EL (cell line): ENCODE measurements around the gene PACSIN2.
"Not testable (repeated sequence)": the region's sequence is repeated elsewhere in the genome, so short reads cannot be mapped to it uniquely, and the experiment has no call there.

ENCODE experiments used
- DNase-seq: peaks from one replicate; pipeline ENCODE4 v3.0.0-alpha.2; 2016

Gene PACSIN2

DNA sequence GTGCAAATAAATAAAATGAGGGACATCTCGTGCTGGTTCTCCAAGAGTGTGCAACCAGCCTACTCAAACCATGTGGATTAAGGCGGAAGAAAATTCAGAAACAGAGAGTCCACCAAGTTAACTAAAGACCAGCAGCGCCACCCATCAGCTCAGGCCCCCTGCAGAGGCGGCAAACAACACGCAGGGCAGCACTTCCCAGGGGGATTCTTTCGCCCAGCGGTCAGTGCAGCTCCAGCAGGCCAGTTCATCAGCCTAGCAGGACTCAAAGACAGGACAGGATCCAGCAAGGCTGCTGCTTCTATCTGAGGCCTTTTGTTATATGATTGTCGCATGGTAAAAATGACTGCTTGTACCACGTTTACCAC is 51.7 kb downstream of the PACSIN2 start:
- no peak for DNase-seq

DNA sequence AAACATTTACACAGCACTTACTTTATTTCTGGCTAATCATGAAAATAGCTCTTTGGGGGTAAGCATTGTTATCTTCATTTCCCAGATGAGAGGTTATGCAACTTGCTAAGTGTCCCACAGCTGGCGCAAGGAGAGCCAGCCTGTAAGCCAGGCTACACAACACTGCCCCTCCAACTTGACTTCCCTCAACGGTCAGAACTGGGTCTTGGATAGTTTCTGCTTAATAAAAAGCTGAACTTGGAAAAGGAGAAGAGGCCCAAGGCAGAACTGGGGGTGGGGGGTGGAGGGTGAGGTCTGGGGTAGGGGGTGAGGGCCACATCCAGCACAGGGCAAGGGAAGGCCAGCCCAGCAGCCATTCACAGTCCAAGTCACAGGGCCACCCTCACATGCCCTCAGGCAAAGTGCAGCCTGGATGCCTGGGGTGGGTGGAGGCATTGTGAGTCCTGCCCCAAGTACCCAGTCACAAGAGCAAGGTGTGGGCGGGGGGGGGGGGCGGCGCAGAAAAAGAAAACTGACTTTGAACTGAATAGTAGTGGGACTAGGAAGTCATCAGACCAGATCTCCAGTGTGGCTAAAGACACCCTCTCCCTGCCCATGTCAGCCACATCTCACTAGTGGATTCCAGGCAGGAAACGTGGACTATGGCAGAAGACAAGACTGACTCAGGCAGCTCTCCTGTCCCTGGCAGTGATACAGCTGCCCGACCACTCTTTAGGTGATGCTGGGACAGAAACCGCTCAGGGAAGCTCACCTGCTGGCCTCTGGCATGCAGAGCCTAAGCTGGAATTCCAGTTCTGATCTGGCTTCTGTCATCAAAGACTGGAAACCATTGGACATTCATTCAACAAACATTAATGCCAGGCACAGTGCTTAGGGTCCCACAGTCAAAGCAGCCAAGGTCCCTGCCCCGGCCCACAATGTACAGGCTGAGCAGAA is 52.4 kb downstream of the PACSIN2 start:
- peak; percentile 48 for DNase-seq

DNA sequence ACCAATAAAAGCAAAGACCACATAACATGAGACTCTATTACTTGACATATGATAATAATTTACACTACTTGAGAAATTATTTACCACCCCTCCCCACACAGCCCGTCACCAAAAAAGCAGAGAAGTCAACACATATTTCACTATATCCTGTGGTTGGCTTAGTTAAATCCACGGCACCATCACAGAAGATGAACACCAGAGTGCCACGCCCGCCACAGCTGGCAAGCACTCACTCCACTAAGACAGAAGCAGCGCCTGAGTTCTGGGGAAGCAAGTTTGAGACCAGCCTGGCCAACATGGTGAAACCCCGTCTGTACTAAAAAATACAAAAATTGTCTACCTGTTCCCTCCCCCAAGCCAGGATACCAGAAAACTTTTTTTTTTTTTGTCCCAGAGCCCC is 53.1 kb downstream of the PACSIN2 start:
- no peak for DNase-seq

DNA sequence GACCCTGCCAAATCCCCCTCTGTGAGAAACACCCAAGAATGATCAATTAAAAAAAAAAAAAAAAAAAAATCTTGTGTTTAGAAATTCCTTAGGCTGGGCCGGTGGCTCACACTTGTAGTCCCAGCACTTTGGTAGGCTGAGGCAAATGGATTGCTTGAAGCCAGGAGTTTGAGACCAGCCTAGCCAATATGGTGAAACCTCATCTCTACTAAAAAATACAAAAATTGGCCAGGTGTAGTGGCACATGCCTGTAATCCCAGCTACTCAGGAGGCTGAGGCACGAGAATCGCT is 53.6 kb downstream of the PACSIN2 start:
- DNase-seq = not testable (repeated sequence)

DNA sequence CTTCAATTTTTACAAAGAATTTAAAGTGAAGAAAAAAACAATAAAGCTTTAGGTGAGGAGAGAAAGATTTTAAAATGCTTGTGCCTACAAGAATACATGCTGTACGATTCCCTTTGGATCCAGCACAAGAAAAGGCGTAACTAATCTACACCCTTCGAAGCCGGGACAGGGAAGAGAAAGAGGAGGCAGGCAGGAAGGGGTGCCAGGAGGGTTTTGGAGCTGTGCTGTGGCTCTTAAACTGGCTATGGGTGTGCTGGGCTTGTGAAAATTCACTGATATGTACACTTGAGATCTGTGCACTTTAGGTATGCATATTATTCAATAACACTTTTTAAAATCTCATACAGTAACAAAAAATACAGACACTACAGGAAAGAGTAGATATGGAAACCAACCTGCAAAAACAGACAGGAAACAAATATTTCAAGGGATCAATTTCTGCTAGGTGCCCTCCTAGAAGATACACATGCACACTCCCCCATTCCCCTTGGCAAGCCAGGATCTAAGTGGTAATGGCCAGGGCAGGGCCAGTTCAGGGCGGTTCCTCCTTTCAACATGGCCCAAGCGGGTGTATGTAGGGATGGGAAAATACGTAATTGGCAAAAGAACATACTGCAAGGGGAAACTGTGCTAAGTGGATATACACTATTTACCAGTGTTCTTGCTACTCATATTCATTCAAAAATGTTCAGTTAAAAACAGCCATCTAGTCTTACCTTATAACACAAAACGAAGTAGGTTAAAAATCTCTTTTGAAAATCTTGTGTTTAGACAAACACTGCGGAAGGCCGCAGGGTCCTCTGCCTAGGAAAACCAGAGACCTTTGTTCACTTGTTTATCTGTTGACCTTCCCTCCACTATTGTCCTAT is 54.2 kb downstream of the PACSIN2 start:
- no peak for DNase-seq

DNA sequence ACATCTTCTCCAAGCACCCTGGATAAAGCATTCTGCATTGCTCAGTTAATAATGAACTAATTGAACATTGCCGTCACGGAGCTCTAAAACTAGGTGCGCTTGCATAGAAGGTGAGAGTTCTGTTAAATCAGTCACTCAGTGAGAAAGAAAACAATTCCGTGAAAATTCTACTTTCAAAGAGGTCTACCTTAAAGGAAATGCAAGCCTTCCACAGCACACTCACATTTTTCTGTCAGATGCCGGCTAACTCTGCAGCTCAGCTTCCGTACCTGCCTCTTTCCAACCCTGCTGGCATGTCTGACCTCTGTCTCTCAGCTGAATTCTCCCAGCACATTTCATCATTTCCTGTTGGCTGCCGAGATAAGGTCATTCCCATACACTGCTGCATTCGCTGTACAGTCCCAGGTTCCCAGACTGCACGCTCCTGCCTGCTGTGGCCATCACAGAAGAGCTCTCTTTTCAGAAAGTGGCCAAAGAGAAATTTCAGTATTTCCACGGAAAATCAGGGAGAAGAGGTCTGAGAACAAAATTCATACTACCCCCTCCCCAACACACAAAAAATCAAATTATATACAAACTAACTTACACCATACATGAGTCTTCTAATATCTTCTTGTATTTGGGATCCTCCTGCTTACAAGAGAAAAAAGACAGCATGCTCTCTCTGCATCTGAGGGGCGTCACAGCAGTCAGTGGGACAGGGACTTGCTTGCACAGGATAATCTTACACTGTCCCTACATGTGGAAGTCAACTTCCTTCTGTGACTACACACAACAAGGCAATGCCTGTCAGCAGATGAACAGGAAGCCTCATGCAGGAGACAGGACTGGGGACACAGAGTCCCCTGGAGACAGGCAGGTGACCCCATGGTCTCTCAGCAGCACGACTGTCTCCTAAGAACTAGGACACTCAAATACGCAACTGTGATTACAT is 55.1 kb downstream of the PACSIN2 start:
- DNase-seq = peak; percentile 59

DNA sequence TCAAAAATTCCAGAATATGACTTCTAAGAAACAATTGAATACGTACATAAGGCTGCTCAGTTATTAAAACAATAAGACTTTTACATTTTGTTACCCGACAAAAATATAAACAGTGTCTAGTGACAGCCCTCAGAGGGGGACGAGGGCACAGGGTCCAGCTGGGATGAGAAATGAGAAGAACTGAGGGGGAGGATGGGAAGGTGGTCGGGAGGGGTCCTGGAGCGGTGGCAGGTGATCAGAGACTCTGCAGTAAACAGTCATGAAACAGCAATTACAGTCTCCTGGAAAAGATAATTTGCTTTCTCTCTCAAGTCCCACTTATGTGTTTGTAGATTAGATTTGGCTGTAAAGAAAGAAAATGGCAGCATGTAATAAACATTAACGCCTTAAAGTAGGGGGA is 56.0 kb downstream of the PACSIN2 start:
- DNase-seq = no peak

DNA sequence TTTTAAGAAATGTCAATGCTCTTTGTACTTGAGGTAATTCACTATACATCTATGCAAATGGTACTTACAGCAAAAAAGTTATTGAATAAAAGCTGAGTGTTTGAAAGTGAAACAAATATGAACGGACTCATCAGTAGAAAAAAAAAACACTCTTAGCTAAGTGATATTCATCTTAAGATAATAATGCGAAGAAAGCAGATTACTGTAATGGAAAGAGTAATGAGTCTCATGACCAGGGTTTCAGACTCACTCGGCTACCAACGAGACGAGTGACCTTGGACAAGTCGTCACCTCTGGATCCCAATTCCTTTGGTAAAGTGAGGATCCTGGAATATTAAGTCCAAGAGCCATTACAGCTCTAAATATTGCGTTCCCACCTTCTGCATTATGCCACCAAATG is 57.0 kb downstream of the PACSIN2 start:
- DNase-seq = no peak

DNA sequence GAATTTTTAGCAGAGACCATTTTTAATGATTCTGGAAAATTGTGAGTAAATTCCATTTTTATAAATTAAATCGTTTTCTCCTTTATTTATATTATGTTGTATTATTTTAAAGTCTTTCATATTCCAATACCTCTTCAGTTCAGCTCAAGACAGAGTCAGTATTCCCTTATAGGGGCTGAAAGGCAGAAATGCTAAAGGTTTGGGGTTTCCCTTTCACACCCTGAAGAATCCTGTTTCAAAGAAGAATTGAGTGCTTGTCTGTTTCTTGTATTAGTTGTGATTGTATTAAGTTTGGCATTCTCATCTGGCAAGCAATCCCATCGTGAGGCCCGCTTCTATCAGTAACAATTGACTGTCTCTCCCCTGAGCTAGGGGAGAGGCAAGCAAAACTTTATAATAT is 57.4 kb downstream of the PACSIN2 start:
- DNase-seq = no peak

DNA sequence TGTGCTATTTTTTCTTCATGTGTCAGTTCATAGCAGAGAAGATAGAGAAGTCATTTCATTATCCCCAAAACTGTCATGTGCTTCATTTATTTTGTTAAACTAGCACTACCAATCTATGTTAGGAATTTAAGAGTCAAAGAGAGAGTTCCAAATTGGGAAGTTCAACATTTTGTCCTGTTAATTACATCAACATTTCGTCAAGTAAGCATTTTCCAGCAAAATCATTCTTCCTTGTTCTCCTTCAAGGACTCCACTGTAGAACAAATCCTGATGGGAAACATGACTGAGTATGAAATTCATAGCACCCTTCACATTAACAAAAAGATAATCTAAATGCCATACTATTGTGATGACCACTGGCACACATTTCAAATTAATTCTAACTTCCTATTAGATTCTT is 59.1 kb downstream of the PACSIN2 start:
- no peak for DNase-seq

DNA sequence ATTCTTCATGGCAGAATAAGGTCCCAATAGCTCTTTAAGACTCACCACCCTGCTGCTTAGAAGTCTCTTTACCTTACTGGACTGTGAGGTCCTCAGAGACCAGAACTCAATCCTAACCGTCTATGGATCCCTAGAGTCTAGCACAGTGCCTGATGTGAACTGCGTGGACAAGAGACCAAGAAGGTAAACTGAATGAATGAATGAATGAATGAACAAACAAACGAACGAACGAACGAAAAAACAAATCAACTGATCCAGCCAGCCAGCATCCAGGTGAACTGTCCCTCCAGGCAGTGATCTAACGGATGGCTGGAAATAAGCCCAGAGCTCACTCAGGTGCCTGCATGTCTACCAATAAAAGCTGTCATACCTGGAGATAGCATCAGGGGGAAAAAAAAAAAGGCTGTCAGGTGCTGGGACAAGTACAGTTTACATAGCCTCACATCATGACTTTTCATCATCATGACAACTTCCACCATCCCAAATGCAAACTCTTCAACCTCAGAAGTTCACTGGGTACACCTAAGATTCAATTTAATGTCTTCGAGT is 59.8 kb downstream of the PACSIN2 start:
- no peak for DNase-seq

DNA sequence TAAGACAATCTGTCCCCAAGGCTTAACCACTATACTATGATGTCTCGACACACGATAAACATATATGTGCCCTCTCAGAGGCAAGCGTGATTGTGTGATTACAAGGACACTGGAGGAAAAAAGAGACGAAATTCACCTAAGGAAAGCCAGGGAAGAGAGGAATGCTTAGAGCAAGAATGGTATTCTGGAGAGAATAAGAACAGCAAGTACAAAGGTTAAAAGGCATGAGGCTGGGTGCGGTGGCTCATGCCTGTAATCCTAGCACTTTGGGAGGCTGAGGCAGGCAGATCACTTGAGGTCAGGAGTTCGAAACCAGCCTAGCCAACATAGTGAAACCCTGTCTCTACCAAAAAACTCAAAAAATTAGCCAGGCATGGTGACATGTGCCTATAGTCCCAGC is 61.2 kb downstream of the PACSIN2 start:
- not testable (repeated sequence) for DNase-seq

DNA sequence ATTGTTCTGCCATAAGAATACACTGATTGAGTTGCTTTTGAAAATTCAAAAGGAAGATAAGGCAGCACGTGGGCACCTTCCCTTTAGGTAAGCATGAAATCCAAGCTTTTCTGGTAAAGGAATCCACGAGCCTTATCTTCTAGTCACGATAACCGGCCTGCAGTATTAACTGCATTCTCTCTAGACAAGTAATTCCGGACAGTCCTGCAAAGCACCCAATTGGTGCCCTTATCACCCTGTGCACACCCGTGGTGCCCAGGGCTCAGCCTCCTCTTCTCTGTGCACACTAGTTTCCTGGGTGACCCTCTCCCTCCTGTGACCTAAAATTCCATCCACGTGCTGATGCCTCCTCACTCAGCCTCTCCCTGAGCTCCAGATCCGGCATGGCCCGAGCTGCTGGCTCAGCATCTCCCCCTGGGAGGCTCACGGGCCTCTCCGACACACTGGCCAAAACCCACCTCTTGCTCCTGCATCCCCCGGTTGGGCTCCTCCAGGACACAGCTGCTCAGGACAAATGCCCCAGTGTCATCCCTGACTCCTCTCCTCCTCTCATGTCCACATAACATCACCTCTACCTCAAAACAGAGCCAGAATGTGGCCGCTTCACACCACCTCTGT is 63.7 kb downstream of the PACSIN2 start:
- DNase-seq = no peak

DNA sequence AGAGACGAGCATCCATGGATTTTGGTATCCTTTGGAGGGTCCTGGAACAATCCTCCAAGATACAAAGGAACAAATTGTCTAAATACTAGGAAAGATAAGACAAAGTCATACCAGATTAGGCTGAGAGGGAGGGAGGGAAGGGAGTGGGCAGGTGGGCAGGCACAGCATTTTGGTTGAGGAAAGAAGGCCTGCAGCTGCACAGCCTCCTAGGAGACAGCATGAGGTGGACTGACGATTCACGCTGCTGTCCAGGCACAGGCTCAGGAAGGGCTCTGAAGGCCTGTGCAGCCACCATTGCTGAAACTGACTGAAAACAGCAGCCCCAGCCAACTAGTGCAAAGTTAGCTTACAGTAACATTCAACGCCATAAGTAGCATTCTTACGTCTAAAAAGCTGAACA is 64.7 kb downstream of the PACSIN2 start:
- no peak for DNase-seq

DNA sequence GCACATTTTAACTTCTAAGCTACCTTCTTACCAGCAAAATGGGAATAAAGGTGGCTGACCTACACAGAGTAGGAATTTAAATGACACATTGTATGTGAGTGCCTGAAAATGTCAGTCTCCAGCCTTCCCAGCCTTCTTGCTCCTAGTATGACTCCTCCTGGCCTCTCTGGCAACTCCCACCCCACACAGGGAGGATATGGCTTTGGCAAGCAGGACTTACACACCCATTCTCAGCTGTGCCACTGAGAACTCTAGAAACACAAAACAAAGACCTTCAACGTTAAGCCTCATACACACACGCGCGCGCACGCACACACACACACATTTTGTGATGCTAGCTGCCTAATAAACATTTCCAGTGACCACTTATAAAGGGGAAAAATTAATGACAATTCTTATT is 65.8 kb downstream of the PACSIN2 start:
- DNase-seq = peak; percentile 48

DNA sequence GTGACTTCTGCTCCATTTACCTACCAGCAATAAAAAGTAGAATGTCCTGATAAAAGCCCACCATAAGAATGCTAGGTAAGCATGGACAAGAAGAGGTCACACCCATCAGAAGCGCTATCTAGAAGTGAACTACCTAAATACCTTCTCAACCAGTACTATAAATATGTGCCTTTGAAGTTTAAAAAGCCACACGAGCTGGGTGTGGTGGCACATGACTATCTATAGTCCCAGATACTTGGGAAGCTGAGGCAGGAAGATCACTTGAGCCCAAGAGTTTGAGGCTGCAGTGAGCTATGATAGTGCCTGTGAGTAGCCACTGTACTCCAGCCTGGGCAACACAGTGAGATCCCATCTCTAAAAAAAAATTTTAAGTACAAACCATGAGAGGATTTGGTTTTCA is 66.7 kb downstream of the PACSIN2 start:
- no peak for DNase-seq

DNA sequence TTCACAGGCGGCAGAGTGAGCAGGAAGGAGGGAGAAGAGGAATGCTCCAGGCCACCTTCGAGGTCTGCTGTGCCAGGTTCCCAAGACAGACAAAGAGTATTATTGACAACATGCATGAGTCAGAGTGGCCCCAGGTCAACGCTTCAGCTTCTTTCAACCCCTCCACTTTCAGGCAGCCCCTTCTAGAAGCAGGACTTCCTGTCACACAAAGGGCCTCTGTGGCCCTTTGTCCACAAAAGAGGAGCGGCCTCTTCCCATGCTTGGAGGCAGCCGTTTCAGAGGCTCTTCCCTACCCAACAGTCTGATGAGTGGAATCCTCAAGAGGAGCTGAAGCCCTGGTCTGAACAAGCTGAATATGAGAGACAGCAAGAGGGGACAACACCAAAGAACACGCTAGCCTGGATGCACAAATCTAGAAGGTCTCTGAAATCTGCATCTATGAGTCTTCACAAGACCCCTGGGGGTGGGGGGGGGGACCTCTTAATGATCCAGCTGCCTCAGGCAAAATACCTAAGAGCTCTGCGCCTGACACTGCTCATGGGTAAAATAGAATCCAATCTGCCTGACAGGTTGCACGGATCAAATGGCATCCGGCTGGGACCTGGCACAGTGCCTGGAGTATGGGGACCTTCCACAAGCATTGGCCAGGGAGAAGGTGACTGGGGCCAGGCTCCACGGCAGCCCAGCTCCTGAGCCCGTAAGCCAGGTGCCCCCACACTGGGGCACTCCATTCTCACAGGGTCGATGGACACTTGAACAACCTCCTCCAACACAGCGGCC is 67.5 kb downstream of the PACSIN2 start:
- DNase-seq = peak; percentile 36

DNA sequence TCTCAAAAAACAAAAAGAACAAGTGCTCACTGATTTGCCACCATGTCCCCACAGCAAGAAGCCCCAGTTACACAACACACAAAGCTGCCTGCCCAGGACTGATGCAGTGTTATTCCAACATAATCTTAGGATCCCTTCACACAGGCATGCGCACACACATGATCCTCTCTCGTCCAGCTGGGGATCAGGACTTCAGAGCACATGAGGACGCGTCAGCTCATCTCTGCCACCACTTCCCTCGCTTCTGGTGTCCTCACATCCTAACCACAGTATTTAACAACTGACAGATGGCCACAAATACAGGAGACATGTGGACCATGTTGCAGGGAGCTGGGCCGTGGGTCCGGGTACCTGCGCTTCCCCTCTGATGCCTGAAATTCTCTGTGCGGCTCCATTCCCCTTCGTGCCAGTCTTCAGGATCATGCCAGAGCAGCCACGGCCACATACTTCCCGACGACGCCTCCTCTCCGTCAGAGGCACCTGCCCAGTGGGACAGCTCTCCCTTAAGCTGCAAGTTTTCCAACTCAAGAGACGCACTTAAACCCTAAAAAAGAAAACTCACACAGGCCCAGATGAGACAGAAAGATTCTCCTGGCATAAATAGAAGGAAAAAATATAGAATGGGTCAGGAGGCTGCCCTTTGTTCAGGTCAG is 68.3 kb downstream of the PACSIN2 start:
- DNase-seq = no peak

DNA sequence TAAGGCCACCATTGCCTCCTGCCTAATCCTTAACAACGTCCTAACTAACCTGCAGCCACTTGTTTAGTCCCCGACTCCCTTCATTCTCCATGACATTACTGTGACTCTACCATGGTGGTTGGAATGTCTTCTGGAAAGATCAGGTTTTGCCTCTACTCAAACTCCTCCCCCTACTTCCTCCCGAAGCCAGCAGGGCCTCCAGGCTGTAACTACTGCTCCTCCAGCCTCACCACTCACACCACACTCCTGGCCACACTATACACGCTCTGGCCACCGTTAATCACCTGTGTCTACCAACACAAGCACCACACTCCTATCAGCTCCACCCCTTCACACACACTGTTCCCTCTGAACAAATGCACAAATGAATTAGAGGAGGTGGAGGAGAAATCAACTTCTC is 69.2 kb downstream of the PACSIN2 start:
- DNase-seq = no peak

DNA sequence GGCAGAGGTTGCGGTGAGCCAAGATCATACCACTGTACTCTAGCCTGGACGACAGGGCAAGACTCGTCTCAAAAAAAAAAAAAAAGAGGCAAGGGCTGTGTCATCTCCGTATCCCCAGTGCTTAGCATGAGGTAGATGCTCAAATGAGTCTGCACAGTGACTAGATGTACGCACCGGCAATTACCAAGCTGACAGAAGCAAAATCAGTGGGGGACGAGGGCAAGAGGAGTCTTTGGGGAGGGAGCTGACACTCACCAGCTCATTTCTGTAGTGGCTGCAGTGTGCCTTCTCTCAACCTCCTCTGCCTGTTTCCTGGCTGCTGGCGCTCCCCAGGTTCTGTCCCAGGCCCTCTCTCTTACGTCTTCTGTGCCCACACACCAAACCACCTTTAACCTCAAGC is 69.9 kb downstream of the PACSIN2 start:
- DNase-seq = no peak

DNA sequence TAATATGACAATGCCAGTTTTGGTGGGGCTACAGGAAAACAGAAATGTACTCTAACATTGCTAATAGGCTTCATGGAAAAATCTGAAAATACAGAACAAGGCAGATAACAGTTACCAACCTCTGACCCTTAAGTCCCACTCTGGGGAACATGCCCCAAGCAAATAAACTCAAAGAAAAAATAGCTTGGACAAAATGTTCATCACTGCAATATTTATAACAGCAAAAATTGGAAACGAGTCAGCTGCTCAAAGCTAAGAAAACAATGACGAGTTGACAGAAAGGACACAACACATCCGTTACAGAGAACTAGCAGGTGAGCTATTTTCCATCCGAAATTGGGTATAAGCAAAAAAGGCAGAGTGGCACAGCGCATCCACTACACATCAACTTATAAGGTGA is 70.5 kb downstream of the PACSIN2 start:
- DNase-seq = no peak
